KMS-11 (cell line): Measurements from ENCODE around the gene LTB4R.

Experiments
- H2AFZ ChIP-seq: fragments of 200-600 bp; sonication (generic); 2 replicates; pipeline ENCODE4 v1.6.1; 2016; ENCODE audit warnings: antibody characterized with exemption, mixed run types, low read depth
- H3K27ac ChIP-seq: fragments of 200-600 bp; sonication (generic); 2 replicates; pipeline ENCODE4 v1.6.1; 2016; ENCODE audit warnings: mild to moderate bottlenecking, mixed run types
- H3K27me3 ChIP-seq: fragments of 200-600 bp; sonication (generic); 2 replicates; pipeline ENCODE4 v1.6.1; 2017; ENCODE audit warnings: mild to moderate bottlenecking, low read depth, mixed run types, moderate library complexity; ENCODE audit not compliant: insufficient read depth
- H3K36me3 ChIP-seq: fragments of 200-600 bp; sonication (generic); 2 replicates; pipeline ENCODE4 v1.6.1; 2017; ENCODE audit warnings: mild to moderate bottlenecking, mixed run types; ENCODE audit not compliant: insufficient read depth
- H3K4me1 ChIP-seq: fragments of 200-600 bp; sonication (generic); 2 replicates; pipeline ENCODE4 v1.6.1; 2016; ENCODE audit warnings: mild to moderate bottlenecking, low read depth, mixed run types; ENCODE audit not compliant: poor library complexity, severe bottlenecking
- H3K4me2 ChIP-seq: fragments of 200-600 bp; sonication (generic); 2 replicates; pipeline ENCODE4 v1.7.0; 2016; ENCODE audit warnings: mild to moderate bottlenecking, mixed run types
- H3K4me3 ChIP-seq: fragments of 200-600 bp; sonication (generic); IDR thresholded peaks from 2 replicates; pipeline ENCODE4 v1.6.1; 2017; ENCODE audit warnings: low read depth, low read length, mixed read lengths; ENCODE audit not compliant: insufficient read depth
- H3K79me2 ChIP-seq: fragments of 200-600 bp; sonication (generic); 2 replicates; pipeline ENCODE4 v1.6.1; 2016; ENCODE audit warnings: low read depth, mixed run types; ENCODE audit not compliant: insufficient read depth
- H3K9ac ChIP-seq: fragments of 200-600 bp; sonication (generic); 2 replicates; pipeline ENCODE4 v1.6.1; 2016; ENCODE audit warnings: mild to moderate bottlenecking, mixed run types
- H4K20me1 ChIP-seq: fragments of 200-600 bp; sonication (generic); 2 replicates; pipeline ENCODE4 v1.6.1; 2016; ENCODE audit warnings: mild to moderate bottlenecking, mixed run types; ENCODE audit not compliant: insufficient read depth
- TF ChIP-seq, protein P1 (sequence below): fragments of 200-600 bp; sonication (generic); conservative IDR thresholded peaks from 2 replicates; pipeline ENCODE4 v1.6.1; 2017; ENCODE audit warnings: low read depth, mild to moderate bottlenecking, antibody characterized with exemption, low read length, moderate library complexity, mixed read lengths

Gene LTB4R

DNA sequence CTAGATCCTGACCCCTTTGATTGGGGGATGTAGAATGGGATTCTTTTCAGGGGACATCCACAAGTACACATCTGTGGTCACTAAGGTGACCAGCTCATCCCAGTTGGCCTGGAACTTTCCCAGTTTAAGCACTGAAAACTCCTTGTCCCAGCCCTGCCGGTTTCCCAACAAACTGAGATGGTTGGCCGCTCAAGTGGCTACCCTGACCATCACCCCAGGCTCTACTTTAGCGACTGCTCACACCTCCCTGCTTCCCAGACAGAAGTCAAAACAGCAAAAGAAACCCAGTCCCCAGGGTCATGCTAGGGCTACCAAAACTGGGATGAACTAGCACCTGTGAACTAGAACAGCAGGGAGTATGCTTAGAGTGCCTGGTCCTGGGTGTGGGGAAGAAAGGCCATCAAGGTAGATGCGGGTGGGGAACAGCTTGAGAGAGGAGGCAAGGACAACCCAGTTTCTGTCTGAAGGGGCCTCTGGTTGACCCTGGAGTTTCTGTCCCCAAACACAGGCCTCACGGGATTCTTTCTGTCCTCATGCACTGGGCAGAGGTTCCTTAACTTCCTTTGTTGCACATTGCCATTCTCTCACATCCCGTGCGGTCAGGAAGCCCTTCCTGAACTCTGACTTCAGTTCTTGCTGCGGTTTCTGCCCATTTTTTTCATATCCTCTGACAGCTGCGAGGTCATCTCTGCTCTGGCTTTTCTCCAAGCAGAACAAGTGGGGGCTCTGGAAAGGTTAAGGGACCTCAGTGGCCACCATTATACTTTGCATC lies 1.6 kb downstream of the LTB4R start:
- TF ChIP-seq, protein P1, sequence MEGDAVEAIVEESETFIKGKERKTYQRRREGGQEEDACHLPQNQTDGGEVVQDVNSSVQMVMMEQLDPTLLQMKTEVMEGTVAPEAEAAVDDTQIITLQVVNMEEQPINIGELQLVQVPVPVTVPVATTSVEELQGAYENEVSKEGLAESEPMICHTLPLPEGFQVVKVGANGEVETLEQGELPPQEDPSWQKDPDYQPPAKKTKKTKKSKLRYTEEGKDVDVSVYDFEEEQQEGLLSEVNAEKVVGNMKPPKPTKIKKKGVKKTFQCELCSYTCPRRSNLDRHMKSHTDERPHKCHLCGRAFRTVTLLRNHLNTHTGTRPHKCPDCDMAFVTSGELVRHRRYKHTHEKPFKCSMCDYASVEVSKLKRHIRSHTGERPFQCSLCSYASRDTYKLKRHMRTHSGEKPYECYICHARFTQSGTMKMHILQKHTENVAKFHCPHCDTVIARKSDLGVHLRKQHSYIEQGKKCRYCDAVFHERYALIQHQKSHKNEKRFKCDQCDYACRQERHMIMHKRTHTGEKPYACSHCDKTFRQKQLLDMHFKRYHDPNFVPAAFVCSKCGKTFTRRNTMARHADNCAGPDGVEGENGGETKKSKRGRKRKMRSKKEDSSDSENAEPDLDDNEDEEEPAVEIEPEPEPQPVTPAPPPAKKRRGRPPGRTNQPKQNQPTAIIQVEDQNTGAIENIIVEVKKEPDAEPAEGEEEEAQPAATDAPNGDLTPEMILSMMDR: no peak
- Histone ChIP-seq H2AFZ (no peak overlapping the region), H3K9ac (no peak overlapping the region), H3K4me1 (peaks cover 34% of the 10 kb centered on the region), H3K27ac (no peak overlapping the region), H3K36me3 (no peaks in the 10 kb centered on the region), H3K4me3 (no peak overlapping the region), H3K79me2 (peaks cover 9% of the 10 kb centered on the region; the same call in 1 of the 2 replicates), H3K4me2 (peak overlapping the region; percentile 91), H3K27me3 (no peaks in the 10 kb centered on the region), H4K20me1 (no peaks in the 10 kb centered on the region)

DNA sequence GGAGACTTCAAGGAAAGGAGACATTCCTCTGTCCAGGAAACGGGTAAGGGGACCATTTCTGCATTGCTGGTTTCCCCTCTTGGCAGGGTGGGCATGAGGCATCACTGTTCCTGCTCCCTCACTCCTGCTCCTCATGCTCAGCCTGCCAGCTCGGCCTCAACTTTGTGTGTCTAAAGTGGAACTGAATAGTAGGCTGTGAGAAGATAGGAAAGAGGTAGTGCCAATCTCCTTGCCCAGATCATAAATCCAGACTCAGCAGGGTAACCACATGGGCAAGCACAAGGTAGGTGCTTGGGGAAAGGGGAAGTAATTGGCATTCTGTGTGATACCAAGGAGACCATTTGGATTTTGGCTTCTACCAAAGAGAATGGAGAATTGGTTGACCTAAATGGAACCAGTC lies 2.6 kb downstream of the LTB4R start:
- Histone ChIP-seq H3K4me3 (no peak overlapping the region), H4K20me1 (no peaks in the 10 kb centered on the region), H3K4me2 (no peak overlapping the region), H3K79me2 (peaks cover 9% of the 10 kb centered on the region; the same call in 1 of the 2 replicates), H3K4me1 (peaks cover 25% of the 10 kb centered on the region), H2AFZ (no peak overlapping the region), H3K36me3 (no peaks in the 10 kb centered on the region), H3K9ac (no peak overlapping the region), H3K27ac (no peak overlapping the region), H3K27me3 (no peaks in the 10 kb centered on the region)
- TF ChIP-seq, protein P1: no peak

DNA sequence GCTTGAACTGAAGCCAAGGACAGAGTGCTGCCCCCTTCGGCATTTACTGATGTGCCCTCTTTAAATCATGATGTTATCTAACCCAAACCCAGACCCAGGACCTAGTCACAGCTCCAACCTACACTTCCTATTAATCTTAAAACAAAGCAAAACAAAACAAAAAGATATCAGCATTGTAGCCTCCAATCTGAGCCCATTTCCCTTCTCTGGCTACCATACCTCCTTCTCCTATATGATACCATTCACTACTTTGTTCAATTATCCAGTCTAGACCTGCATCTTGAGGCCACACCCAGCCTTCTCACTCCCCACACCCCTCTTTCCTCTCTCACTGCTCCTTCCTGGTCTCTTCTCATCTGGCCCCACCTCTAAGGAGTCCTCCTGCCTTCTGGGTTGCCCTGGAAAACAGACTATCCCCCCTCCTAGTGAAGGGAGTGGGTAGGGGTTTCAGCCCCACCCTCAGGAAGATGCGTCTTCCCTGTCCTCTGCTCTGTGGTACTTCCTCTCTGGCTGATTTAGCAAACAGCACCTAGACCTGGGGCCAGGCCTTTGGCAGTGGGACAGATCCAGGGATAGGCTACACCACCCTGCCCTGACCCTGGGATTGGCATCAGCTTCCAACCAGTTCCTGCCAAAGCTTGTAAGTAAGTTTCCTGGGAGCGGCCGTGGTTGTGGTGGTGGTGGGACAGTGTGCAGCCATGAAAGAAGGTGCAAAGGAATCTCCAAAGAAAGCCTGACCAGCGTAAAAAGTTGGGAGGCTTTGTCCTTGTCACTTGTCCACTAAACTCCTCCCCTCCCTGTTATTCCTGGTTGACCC lies 3.3 kb downstream of the LTB4R start:
- H2AFZ ChIP-seq: no peak overlapping the region
- no peak overlapping the region for H3K4me3 ChIP-seq
- H3K4me2 ChIP-seq: no peak overlapping the region
- no peaks in the 10 kb centered on the region for H3K36me3 ChIP-seq
- TF ChIP-seq, protein P1: no peak
- H3K4me1 ChIP-seq: peaks cover 18% of the 10 kb centered on the region
- no peak overlapping the region for H3K9ac ChIP-seq
- H3K79me2 ChIP-seq: peaks cover 9% of the 10 kb centered on the region; the same call in 1 of the 2 replicates
- H4K20me1 ChIP-seq: no peaks in the 10 kb centered on the region
- H3K27me3 ChIP-seq: no peaks in the 10 kb centered on the region
- H3K27ac ChIP-seq: no peak overlapping the region

DNA sequence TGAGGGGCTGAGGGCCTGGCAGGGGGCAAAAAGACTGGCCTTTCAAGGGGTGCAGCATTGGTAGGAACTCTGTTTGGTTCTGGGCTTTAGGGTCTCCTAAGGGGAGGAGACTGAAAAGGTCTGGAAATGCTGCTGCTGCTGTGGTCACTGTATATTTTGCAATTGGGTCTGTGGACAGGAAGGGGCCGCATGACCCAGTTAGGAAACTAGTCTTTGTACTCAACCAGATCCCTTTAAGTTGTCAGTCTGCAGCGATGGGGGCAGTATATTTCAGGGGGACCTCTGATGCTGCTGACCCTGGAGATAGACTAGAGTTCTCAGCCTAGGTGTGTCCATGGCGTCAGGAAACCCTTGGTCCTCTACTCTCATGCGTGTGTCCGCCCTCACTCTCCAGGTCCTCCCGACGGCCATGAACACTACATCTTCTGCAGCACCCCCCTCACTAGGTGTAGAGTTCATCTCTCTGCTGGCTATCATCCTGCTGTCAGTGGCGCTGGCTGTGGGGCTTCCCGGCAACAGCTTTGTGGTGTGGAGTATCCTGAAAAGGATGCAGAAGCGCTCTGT lies 4.0 kb downstream of the LTB4R start:
- Histone ChIP-seq H3K4me1 (peaks cover 13% of the 10 kb centered on the region), H3K4me2 (no peak overlapping the region), H3K9ac (no peak overlapping the region)

More for the DNA sequence above, 4.0 kb downstream of the LTB4R start:
- TF ChIP-seq, protein P1: no peak
- Histone ChIP-seq H3K27me3 (no peaks in the 10 kb centered on the region), H2AFZ (no peak overlapping the region), H3K36me3 (no peaks in the 10 kb centered on the region), H4K20me1 (no peaks in the 10 kb centered on the region), H3K27ac (no peak overlapping the region), H3K79me2 (peaks cover 9% of the 10 kb centered on the region; the same call in 1 of the 2 replicates), H3K4me3 (no peak overlapping the region)
